ENCODE results near the gene SLC24A3. TPM values are rescaled to one million over a fixed set of nuclear protein-coding genes. Genes with fewer than 3 reads are reported as not detected.
A peak's percentile ranks its signal among the peaks of the same experiment; 100 is the strongest.

Gene SLC24A3
- polyA plus RNA-seq, 4 donors, result 1.6 to 4.0 (median 3.8) TPM; not detected in 1

GRCh38 chr20:19497064-19497463 lies 284.6 kb downstream of the SLC24A3 start:
- H3K27ac ChIP-seq (ENCODE audit: low read depth in 1 of 3, low read length in 2 of 3), result peak overlapping the region in 1 of 3 donors; percentile 65
- no peaks in the 10 kb centered on the region for H3K27me3 ChIP-seq (ENCODE audit: control insufficient read depth in 3 of 3, insufficient read depth in 3 of 3, low read length in 3 of 3)
- DNase-seq (no peak), FAIRE-seq (no peak)
- 88 to 91% (median 89%) methylated on average over 6 of the region's 6 CpGs for WGBS, 3 donors
- H3K4me1 ChIP-seq (ENCODE audit: control insufficient read depth in 3 of 3, insufficient read depth in 2 of 3, low read depth in 1 of 3, low read length in 2 of 3), result no peaks in the 10 kb centered on the region
- no peaks in the 10 kb centered on the region for H3K36me3 ChIP-seq (ENCODE audit: control insufficient read depth in 3 of 3, insufficient read depth in 2 of 3, low read depth in 1 of 3, low read length in 3 of 3)
- H3K4me3 ChIP-seq (ENCODE audit: low read depth in 1 of 3, low read length in 3 of 3), result no peak overlapping the region
- no peaks in the 10 kb centered on the region for H3K9me3 ChIP-seq (ENCODE audit: control insufficient read depth in 2 of 2, insufficient read depth in 1 of 2, low read depth in 1 of 2, low read length in 1 of 2)

DNA sequence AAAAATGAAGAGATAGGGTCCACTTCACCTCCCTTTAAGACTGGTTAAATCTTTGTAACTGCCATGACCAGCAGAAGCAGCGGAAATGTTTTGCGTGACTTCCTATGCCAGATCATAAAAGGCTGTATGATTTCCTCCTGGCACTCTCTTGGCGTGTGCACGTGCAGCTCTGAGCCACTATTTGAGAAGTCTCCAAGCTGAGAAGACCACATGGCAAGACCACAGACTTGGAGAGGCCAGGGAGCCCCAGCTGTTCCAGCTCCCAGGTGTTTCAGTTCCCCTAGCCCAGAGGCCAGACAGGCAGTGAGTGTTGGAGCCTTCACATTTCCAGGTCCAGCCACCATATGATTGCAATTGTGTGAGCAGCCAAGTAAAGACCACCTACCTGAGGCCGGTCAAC lies 286.3 kb downstream of the SLC24A3 start:
- Histone ChIP-seq H3K4me3 (ENCODE audit: low read depth in 1 of 3, low read length in 3 of 3) (no peak overlapping the region), H3K27me3 (ENCODE audit: control insufficient read depth in 3 of 3, insufficient read depth in 3 of 3, low read length in 3 of 3) (no peaks in the 10 kb centered on the region), H3K9me3 (ENCODE audit: control insufficient read depth in 2 of 2, insufficient read depth in 1 of 2, low read depth in 1 of 2, low read length in 1 of 2) (no peaks in the 10 kb centered on the region), H3K36me3 (ENCODE audit: control insufficient read depth in 3 of 3, insufficient read depth in 2 of 3, low read depth in 1 of 3, low read length in 3 of 3) (no peaks in the 10 kb centered on the region), H3K27ac (ENCODE audit: low read depth in 1 of 3, low read length in 2 of 3) (no peak overlapping the region), H3K4me1 (ENCODE audit: control insufficient read depth in 3 of 3, insufficient read depth in 2 of 3, low read depth in 1 of 3, low read length in 2 of 3) (no peaks in the 10 kb centered on the region)
- no peak for FAIRE-seq
- DNase-seq, result no peak
- 60 to 82% (median 65%) methylated on average over 5 of the region's 5 CpGs for WGBS, 3 donors

GRCh38 chr20:19501476-19502115 lies 289.2 kb downstream of the SLC24A3 start:
- DNase-seq, result no peak
- WGBS, 3 donors, result 79 to 85% (median 79%) methylated on average over 4 of the region's 4 CpGs

GRCh38 chr20:19502169-19502568 lies 289.7 kb downstream of the SLC24A3 start:
- H3K36me3 ChIP-seq (ENCODE audit: control insufficient read depth in 3 of 3, insufficient read depth in 2 of 3, low read depth in 1 of 3, low read length in 3 of 3), result no peaks in the 10 kb centered on the region
- WGBS, 3 donors, result 80 to 89% (median 86%) methylated on average over 5 of the region's 5 CpGs
- H3K4me3 ChIP-seq (ENCODE audit: low read depth in 1 of 3, low read length in 3 of 3), result no peak overlapping the region
- FAIRE-seq (no peak), DNase-seq (no peak)
- no peaks in the 10 kb centered on the region for H3K9me3 ChIP-seq (ENCODE audit: control insufficient read depth in 2 of 2, insufficient read depth in 1 of 2, low read depth in 1 of 2, low read length in 1 of 2)
- H3K27ac ChIP-seq (ENCODE audit: low read depth in 1 of 3, low read length in 2 of 3), result no peak overlapping the region
- no peaks in the 10 kb centered on the region for H3K27me3 ChIP-seq (ENCODE audit: control insufficient read depth in 3 of 3, insufficient read depth in 3 of 3, low read length in 3 of 3)
- H3K4me1 ChIP-seq (ENCODE audit: control insufficient read depth in 3 of 3, insufficient read depth in 2 of 3, low read depth in 1 of 3, low read length in 2 of 3), result no peaks in the 10 kb centered on the region

More at GRCh38 chr20:19501476-19502115, 289.2 kb downstream of the SLC24A3 start:
- Histone ChIP-seq H3K27me3 (ENCODE audit: control insufficient read depth in 3 of 3, insufficient read depth in 3 of 3, low read length in 3 of 3) (no peaks in the 10 kb centered on the region), H3K27ac (ENCODE audit: low read depth in 1 of 3, low read length in 2 of 3) (no peak overlapping the region), H3K4me1 (ENCODE audit: control insufficient read depth in 3 of 3, insufficient read depth in 2 of 3, low read depth in 1 of 3, low read length in 2 of 3) (no peaks in the 10 kb centered on the region), H3K9me3 (ENCODE audit: control insufficient read depth in 2 of 2, insufficient read depth in 1 of 2, low read depth in 1 of 2, low read length in 1 of 2) (no peaks in the 10 kb centered on the region), H3K4me3 (ENCODE audit: low read depth in 1 of 3, low read length in 3 of 3) (no peak overlapping the region), H3K36me3 (ENCODE audit: control insufficient read depth in 3 of 3, insufficient read depth in 2 of 3, low read depth in 1 of 3, low read length in 3 of 3) (no peaks in the 10 kb centered on the region)
- no peak for FAIRE-seq

DNA sequence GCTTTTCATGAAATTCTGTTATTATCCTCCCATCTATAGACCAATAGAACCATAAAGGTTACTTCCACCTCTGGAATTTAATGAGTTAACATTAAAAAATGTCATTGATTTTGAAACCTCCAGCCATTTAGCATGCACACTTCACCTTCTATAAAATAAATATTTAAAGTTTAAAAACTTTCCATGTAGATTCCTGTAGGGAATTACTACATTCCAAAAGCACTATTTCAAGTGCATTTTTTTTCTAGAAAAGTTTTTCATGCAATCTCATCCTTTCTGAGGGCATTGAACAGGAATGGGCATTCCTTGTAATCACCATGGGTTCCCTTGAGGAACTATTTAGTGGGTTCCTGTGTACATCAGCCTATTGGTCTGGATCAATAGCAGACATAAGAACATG lies 291.8 kb downstream of the SLC24A3 start:
- DNase-seq, result no peak
- H3K27me3 ChIP-seq (ENCODE audit: control insufficient read depth in 3 of 3, insufficient read depth in 3 of 3, low read length in 3 of 3), result no peaks in the 10 kb centered on the region
- no peak for FAIRE-seq
- peaks cover 0 to 2% (median 0%) of the 10 kb centered on the region in 3 donors for H3K36me3 ChIP-seq (ENCODE audit: control insufficient read depth in 3 of 3, insufficient read depth in 2 of 3, low read depth in 1 of 3, low read length in 3 of 3)
- H3K4me1 ChIP-seq (ENCODE audit: control insufficient read depth in 3 of 3, insufficient read depth in 2 of 3, low read depth in 1 of 3, low read length in 2 of 3), result no peaks in the 10 kb centered on the region
- no peak overlapping the region for H3K4me3 ChIP-seq (ENCODE audit: low read depth in 1 of 3, low read length in 3 of 3)
- no peak overlapping the region for H3K27ac ChIP-seq (ENCODE audit: low read depth in 1 of 3, low read length in 2 of 3)
- H3K9me3 ChIP-seq (ENCODE audit: control insufficient read depth in 2 of 2, insufficient read depth in 1 of 2, low read depth in 1 of 2, low read length in 1 of 2), result no peaks in the 10 kb centered on the region

- DNase-seq (no peak), FAIRE-seq (no peak)
- H3K36me3 ChIP-seq (ENCODE audit: control insufficient read depth in 3 of 3, insufficient read depth in 2 of 3, low read depth in 1 of 3, low read length in 3 of 3), result peaks cover 0 to 2% (median 0%) of the 10 kb centered on the region in 3 donors
- 79 to 91% (median 91%) methylated on average over 1 of the region's 1 CpG for WGBS, 3 donors
- H3K4me3 ChIP-seq (ENCODE audit: low read depth in 1 of 3, low read length in 3 of 3), result no peak overlapping the region
- H3K27ac ChIP-seq (ENCODE audit: low read depth in 1 of 3, low read length in 2 of 3), result no peak overlapping the region
- no peaks in the 10 kb centered on the region for H3K9me3 ChIP-seq (ENCODE audit: control insufficient read depth in 2 of 2, insufficient read depth in 1 of 2, low read depth in 1 of 2, low read length in 1 of 2)
- no peaks in the 10 kb centered on the region for H3K4me1 ChIP-seq (ENCODE audit: control insufficient read depth in 3 of 3, insufficient read depth in 2 of 3, low read depth in 1 of 3, low read length in 2 of 3)
- H3K27me3 ChIP-seq (ENCODE audit: control insufficient read depth in 3 of 3, insufficient read depth in 3 of 3, low read length in 3 of 3), result no peaks in the 10 kb centered on the region
Observed at GRCh38 chr20:19506021-19506420, 293.6 kb downstream of the SLC24A3 start.

DNA sequence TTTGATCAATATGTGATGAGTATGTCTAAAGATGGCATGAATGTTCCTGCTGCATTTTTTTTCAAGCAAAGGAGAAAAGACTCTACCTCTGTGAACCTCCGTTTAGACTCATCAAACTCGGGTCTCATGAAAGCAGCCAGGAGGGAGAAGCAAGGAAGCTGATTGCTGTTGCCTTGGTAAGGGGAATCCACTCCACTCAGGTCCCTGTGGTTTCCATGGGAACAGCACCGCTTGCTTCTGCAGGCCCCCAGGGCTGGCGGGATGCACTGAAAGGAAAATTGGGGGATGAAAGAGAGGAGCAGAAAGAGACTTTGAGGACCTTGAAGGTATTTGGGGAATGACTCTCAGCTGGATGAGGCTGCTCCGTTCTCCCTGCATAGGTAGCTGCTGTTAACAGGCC lies 296.0 kb downstream of the SLC24A3 start:
- DNase-seq, result no peak
- Histone ChIP-seq H3K9me3 (ENCODE audit: control insufficient read depth in 2 of 2, insufficient read depth in 1 of 2, low read depth in 1 of 2, low read length in 1 of 2) (no peaks in the 10 kb centered on the region), H3K4me1 (ENCODE audit: control insufficient read depth in 3 of 3, insufficient read depth in 2 of 3, low read depth in 1 of 3, low read length in 2 of 3) (no peaks in the 10 kb centered on the region), H3K27ac (ENCODE audit: low read depth in 1 of 3, low read length in 2 of 3) (no peak overlapping the region), H3K4me3 (ENCODE audit: low read depth in 1 of 3, low read length in 3 of 3) (no peak overlapping the region), H3K27me3 (ENCODE audit: control insufficient read depth in 3 of 3, insufficient read depth in 3 of 3, low read length in 3 of 3) (no peaks in the 10 kb centered on the region), H3K36me3 (ENCODE audit: control insufficient read depth in 3 of 3, insufficient read depth in 2 of 3, low read depth in 1 of 3, low read length in 3 of 3) (peaks cover 0 to 2% (median 0%) of the 10 kb centered on the region in 3 donors)
- no peak for FAIRE-seq
- WGBS, 3 donors, result 87% methylated on average over 5 of the region's 5 CpGs

- no peak overlapping the region for H3K27ac ChIP-seq (ENCODE audit: low read depth in 1 of 3, low read length in 2 of 3)
- DNase-seq (no peak), FAIRE-seq (no peak)
- no peaks in the 10 kb centered on the region for H3K27me3 ChIP-seq (ENCODE audit: control insufficient read depth in 3 of 3, insufficient read depth in 3 of 3, low read length in 3 of 3)
- H3K36me3 ChIP-seq (ENCODE audit: control insufficient read depth in 3 of 3, insufficient read depth in 2 of 3, low read depth in 1 of 3, low read length in 3 of 3), result peaks cover 0 to 2% (median 0%) of the 10 kb centered on the region in 3 donors
- H3K4me1 ChIP-seq (ENCODE audit: control insufficient read depth in 3 of 3, insufficient read depth in 2 of 3, low read depth in 1 of 3, low read length in 2 of 3), result no peaks in the 10 kb centered on the region
- H3K9me3 ChIP-seq (ENCODE audit: control insufficient read depth in 2 of 2, insufficient read depth in 1 of 2, low read depth in 1 of 2, low read length in 1 of 2), result no peaks in the 10 kb centered on the region
- no peak overlapping the region for H3K4me3 ChIP-seq (ENCODE audit: low read depth in 1 of 3, low read length in 3 of 3)
- 88 to 97% (median 88%) methylated on average over 2 of the region's 2 CpGs for WGBS, 3 donors
Observed at GRCh38 chr20:19510611-19511010, 298.2 kb downstream of the SLC24A3 start.

DNA sequence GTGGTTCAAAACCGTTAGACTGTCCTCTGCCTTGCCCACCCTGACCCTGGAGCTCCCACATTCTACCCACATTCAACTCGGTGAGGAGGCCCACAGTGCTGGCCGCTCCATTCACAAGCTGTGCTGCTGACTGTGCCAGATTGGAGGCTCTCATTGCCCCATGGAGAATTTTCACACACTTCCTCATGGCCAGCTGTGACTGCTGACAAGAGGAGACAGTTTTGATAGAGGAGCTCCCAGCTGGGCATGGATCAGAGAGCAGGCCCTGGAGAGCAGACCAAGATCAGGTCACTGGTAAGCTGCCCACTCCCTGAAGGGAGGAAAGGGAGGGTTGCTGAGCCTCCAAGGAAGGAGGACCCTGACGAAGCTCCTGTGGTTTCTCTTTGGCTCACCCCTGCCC lies 299.5 kb downstream of the SLC24A3 start:
- 81 to 87% (median 83%) methylated on average over 4 of the region's 4 CpGs for WGBS, 3 donors
- FAIRE-seq (no peak), DNase-seq (no peak)

More for the DNA sequence above, 299.5 kb downstream of the SLC24A3 start:
- Histone ChIP-seq H3K36me3 (ENCODE audit: control insufficient read depth in 3 of 3, insufficient read depth in 2 of 3, low read depth in 1 of 3, low read length in 3 of 3) (peaks cover 0 to 2% (median 0%) of the 10 kb centered on the region in 3 donors), H3K27me3 (ENCODE audit: control insufficient read depth in 3 of 3, insufficient read depth in 3 of 3, low read length in 3 of 3) (no peaks in the 10 kb centered on the region), H3K4me3 (ENCODE audit: low read depth in 1 of 3, low read length in 3 of 3) (no peak overlapping the region), H3K4me1 (ENCODE audit: control insufficient read depth in 3 of 3, insufficient read depth in 2 of 3, low read depth in 1 of 3, low read length in 2 of 3) (no peaks in the 10 kb centered on the region), H3K9me3 (ENCODE audit: control insufficient read depth in 2 of 2, insufficient read depth in 1 of 2, low read depth in 1 of 2, low read length in 1 of 2) (no peaks in the 10 kb centered on the region), H3K27ac (ENCODE audit: low read depth in 1 of 3, low read length in 2 of 3) (no peak overlapping the region)
